Stimulated activated CD8-positive, alpha-beta memory T cell treated with anti-CD3 and anti-CD28 coated beads, Interleukin-15, amount 100 ng/mL, for 48 hours (primary cell): ENCODE data around the gene LTBP2.

Experiments
- DNase-seq, 2 donors: peaks; one replicate each; pipeline ENCODE4 v3.0.0-alpha.2; 2020; ENCODE audit warnings: low read depth in 2 of 2

The LTBP2 gene

GRCh38 chr14:74526854-74527585 is 85.0 kb downstream of the LTBP2 start:
- no peak for DNase-seq

- DNase-seq: no peak
Observed at GRCh38 chr14:74525361-74525851, 86.6 kb downstream of the LTBP2 start.

- no peak for DNase-seq
Observed at GRCh38 chr14:74524812-74525135, 87.3 kb downstream of the LTBP2 start.

- no peak for DNase-seq
Observed at GRCh38 chr14:74524076-74524811, 87.8 kb downstream of the LTBP2 start.

- no peak for DNase-seq
Observed at GRCh38 chr14:74522740-74523139, 89.3 kb downstream of the LTBP2 start.

- DNase-seq: no peak
Observed at GRCh38 chr14:74521756-74522155, 90.3 kb downstream of the LTBP2 start.

GRCh38 chr14:74519316-74520074 is 92.5 kb downstream of the LTBP2 start:
- DNase-seq: no peak

GRCh38 chr14:74518221-74518620 is 93.8 kb downstream of the LTBP2 start:
- DNase-seq: no peak

- DNase-seq: no peak
Observed at GRCh38 chr14:74517731-74518130, 94.3 kb downstream of the LTBP2 start.

GRCh38 chr14:74516451-74517160 is 95.4 kb downstream of the LTBP2 start:
- DNase-seq: no peak

GRCh38 chr14:74515891-74516412 is 96.1 kb downstream of the LTBP2 start:
- DNase-seq: no peak

GRCh38 chr14:74514471-74514941 is 97.5 kb downstream of the LTBP2 start:
- no peak for DNase-seq

GRCh38 chr14:74511966-74512830 is 99.8 kb downstream of the LTBP2 start:
- no peak for DNase-seq

GRCh38 chr14:74510959-74511409 is 101.1 kb downstream of the LTBP2 start:
- DNase-seq: no peak

- no peak for DNase-seq
Observed at GRCh38 chr14:74510223-74510931, 101.7 kb downstream of the LTBP2 start.

- DNase-seq: no peak
Observed at GRCh38 chr14:74509587-74510222, 102.3 kb downstream of the LTBP2 start.

GRCh38 chr14:74508844-74509428 is 103.1 kb downstream of the LTBP2 start:
- no peak for DNase-seq

GRCh38 chr14:74508292-74508731 is 103.7 kb downstream of the LTBP2 start:
- DNase-seq: no peak

- DNase-seq: no peak
Observed at GRCh38 chr14:74507840-74508239, 104.2 kb downstream of the LTBP2 start.
